ENCODE results near the gene SPATA24. TPM values are rescaled to one million over a fixed set of nuclear protein-coding genes. Genes with fewer than 3 reads are reported as not detected.

Gene SPATA24
- polyA plus RNA-seq, 1 experiment, result 3.9 TPM

DNA sequence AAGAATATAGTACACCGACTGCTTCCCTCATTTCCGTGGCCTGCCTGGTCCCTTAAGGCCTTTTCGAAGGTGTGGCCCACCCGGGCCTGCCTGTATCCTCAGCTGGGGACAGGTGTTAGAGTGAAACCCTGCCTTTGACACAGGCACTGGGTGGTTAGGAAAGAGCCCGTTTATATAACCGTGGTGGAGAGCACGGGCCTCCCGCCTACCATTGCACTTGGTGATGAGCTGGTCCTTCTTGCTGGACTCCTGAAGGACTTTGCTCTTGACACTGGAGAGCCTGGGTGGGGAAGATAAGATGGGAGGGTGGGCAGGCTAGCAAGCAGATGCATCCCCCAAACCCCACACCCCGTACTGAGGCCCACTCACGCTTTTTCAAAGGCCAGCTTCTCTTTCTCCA is 2.3 kb downstream of the SPATA24 start:
- TF ChIP-seq, protein P1, sequence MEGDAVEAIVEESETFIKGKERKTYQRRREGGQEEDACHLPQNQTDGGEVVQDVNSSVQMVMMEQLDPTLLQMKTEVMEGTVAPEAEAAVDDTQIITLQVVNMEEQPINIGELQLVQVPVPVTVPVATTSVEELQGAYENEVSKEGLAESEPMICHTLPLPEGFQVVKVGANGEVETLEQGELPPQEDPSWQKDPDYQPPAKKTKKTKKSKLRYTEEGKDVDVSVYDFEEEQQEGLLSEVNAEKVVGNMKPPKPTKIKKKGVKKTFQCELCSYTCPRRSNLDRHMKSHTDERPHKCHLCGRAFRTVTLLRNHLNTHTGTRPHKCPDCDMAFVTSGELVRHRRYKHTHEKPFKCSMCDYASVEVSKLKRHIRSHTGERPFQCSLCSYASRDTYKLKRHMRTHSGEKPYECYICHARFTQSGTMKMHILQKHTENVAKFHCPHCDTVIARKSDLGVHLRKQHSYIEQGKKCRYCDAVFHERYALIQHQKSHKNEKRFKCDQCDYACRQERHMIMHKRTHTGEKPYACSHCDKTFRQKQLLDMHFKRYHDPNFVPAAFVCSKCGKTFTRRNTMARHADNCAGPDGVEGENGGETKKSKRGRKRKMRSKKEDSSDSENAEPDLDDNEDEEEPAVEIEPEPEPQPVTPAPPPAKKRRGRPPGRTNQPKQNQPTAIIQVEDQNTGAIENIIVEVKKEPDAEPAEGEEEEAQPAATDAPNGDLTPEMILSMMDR (IDR thresholded peaks at IDR 0.05; ENCODE audit: low read depth, low read length), result no peak
- no peaks in the 10 kb centered on the region for H3K27me3 ChIP-seq (ENCODE audit: control insufficient read depth, insufficient read depth, low read length)
- ChIA-PET CTCF (interaction anchor here (1.1 to 1.6 kb wide), 2 partner anchors 10 to 179 kb away, joined by 3 to 4 read pairs; no protein-coding TSS in a partner anchor), POLR2A (no interaction called here)
- H3K4me3 ChIP-seq (ENCODE audit: low read depth, low read length), result no peak overlapping the region
- H3K9me3 ChIP-seq (ENCODE audit: control insufficient read depth, insufficient read depth, low read length), result no peaks in the 10 kb centered on the region
- no peak overlapping the region for H3K27ac ChIP-seq (ENCODE audit: low read depth, low read length)
- DNase-seq (ENCODE audit: low read depth, low spot score), result no peak

DNA sequence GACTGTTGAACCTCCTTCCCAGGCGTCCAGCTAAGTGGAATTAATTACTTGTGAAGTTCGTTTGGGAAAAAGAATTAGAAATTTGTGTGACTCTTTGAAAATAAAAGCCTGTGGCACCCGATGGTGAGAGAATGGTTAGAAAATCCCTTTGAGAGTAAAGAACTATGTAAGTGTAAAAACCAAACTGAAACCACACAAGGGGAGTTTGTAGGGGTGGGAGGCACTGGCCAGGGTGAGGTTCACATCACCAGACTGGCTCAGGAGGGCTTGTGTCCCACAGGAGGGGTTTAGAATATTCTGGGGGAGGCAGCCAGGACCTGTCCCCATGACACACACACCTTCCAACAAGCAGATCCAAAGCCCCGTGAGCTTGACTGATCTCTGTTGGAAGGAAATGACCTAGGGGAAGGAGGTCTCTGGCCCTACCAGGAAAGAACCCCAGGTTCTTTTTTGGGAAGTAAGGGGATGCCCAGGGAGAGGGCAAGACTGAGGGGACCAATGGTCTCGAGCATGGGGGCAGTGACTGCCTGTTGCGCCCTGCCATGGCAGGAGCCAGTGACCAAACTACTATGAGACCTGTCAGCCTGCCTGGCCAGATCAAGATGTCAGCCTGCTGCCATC is 4.3 kb downstream of the SPATA24 start:
- peaks cover 4% of the 10 kb centered on the region for H3K27me3 ChIP-seq (ENCODE audit: control insufficient read depth, insufficient read depth, low read length)
- H3K4me3 ChIP-seq (ENCODE audit: low read depth, low read length), result no peak overlapping the region
- TF ChIP-seq, protein P1 (IDR thresholded peaks at IDR 0.05; ENCODE audit: low read depth, low read length), result no peak
- ChIA-PET POLR2A (no interaction called here), CTCF (no interaction called here)
- DNase-seq (ENCODE audit: low read depth, low spot score), result no peak
- no peak overlapping the region for H3K27ac ChIP-seq (ENCODE audit: low read depth, low read length)
- no peaks in the 10 kb centered on the region for H3K9me3 ChIP-seq (ENCODE audit: control insufficient read depth, insufficient read depth, low read length)

- no peak overlapping the region for H3K4me3 ChIP-seq (ENCODE audit: low read depth, low read length)
- H3K9me3 ChIP-seq (ENCODE audit: control insufficient read depth, insufficient read depth, low read length), result peaks cover 13% of the 10 kb centered on the region
- no peak overlapping the region for H3K27ac ChIP-seq (ENCODE audit: low read depth, low read length)
- DNase-seq (ENCODE audit: low read depth, low spot score), result no peak
- CTCF ChIA-PET, result no interaction called here
- POLR2A ChIA-PET, result no interaction called here
- TF ChIP-seq, protein P1 (IDR thresholded peaks at IDR 0.05; ENCODE audit: low read depth, low read length), result no peak
- H3K27me3 ChIP-seq (ENCODE audit: control insufficient read depth, insufficient read depth, low read length), result peaks cover 16% of the 10 kb centered on the region
Measured at GRCh38 chr5:139397921-139398320, 6.0 kb downstream of the SPATA24 start.

GRCh38 chr5:139396691-139397090 is 7.2 kb downstream of the SPATA24 start:
- POLR2A ChIA-PET, result no interaction called here
- DNase-seq (ENCODE audit: low read depth, low spot score), result no peak
- CTCF ChIA-PET, result no interaction called here
- H3K9me3 ChIP-seq (ENCODE audit: control insufficient read depth, insufficient read depth, low read length), result peaks cover 14% of the 10 kb centered on the region
- H3K27ac ChIP-seq (ENCODE audit: low read depth, low read length), result no peak overlapping the region
- TF ChIP-seq, protein P1 (IDR thresholded peaks at IDR 0.05; ENCODE audit: low read depth, low read length), result no peak
- no peak overlapping the region for H3K4me3 ChIP-seq (ENCODE audit: low read depth, low read length)
- H3K27me3 ChIP-seq (ENCODE audit: control insufficient read depth, insufficient read depth, low read length), result peaks cover 18% of the 10 kb centered on the region

DNA sequence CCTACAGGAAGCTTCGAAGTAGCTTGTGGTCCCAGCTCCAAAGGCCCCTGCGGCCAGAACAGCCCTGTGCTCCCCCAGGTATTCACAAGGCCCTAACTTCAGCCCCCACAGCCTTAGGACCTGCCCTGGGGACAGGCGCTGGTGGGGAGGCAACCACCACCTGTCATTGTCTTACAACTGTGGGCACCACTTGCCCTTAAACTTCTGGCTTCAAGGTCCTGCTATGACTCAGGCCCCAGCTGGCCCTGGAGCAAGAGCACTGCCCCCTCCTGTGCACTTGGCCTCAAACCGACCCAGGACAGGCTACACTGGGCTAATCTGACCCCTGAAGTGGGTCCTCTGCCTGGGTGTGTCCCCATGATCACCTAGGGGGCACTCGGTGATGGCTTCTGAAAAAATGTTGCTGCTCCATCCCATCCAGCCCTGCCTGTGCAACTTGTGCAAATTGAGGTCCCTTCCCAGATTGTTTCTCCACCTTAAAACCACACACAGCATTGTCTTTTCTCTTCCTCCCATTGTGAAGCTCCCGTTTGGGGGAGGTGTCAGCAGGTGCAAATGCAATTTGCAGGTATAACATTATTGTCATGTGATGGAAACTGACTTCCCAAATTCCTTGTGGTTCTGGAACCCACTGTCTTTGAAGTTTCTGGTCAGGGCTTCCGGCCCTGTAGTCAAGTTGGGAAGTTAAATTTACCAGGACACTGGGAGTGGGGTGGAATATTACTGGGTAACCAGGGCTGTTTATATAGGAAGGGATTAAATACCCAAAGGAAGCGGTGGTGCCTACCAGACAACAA is 7.8 kb downstream of the SPATA24 start:
- no peak overlapping the region for H3K27ac ChIP-seq (ENCODE audit: low read depth, low read length)
- no peak overlapping the region for H3K4me3 ChIP-seq (ENCODE audit: low read depth, low read length)
- H3K27me3 ChIP-seq (ENCODE audit: control insufficient read depth, insufficient read depth, low read length), result peaks cover 18% of the 10 kb centered on the region
- ChIA-PET POLR2A (no interaction called here), CTCF (no interaction called here)
- no peak for DNase-seq (ENCODE audit: low read depth, low spot score)
- H3K9me3 ChIP-seq (ENCODE audit: control insufficient read depth, insufficient read depth, low read length), result peaks cover 14% of the 10 kb centered on the region
- TF ChIP-seq, protein P1 (IDR thresholded peaks at IDR 0.05; ENCODE audit: low read depth, low read length), result 0 out of 2 replicates have a peak, but pooled peaks have one; percentile 6

All from AG04450 (cell line).